ES-I3 (cell line): ENCODE measurements around the gene CDK2AP2.

Source experiments
- H3K36me3 ChIP-seq: 2 replicates; pipeline ENCODE4 v1.6.1; 2013; ENCODE audit warnings: mild to moderate bottlenecking, low read length, control low read depth, moderate library complexity; ENCODE audit not compliant: insufficient read depth
- H3K4me1 ChIP-seq: 2 replicates; pipeline ENCODE4 v1.6.1; 2013; ENCODE audit warnings: mild to moderate bottlenecking, control low read depth, low read length; ENCODE audit not compliant: insufficient read depth
- H3K9ac ChIP-seq: 2 replicates; pipeline ENCODE4 v1.6.1; 2013; ENCODE audit warnings: low read depth, mild to moderate bottlenecking, low read length, moderate library complexity
- H3K9me3 ChIP-seq: 2 replicates; pipeline ENCODE4 v1.6.1; 2013; ENCODE audit warnings: mild to moderate bottlenecking, low read length, moderate library complexity; ENCODE audit not compliant: control insufficient read depth, insufficient read depth

CDK2AP2 gene

DNA sequence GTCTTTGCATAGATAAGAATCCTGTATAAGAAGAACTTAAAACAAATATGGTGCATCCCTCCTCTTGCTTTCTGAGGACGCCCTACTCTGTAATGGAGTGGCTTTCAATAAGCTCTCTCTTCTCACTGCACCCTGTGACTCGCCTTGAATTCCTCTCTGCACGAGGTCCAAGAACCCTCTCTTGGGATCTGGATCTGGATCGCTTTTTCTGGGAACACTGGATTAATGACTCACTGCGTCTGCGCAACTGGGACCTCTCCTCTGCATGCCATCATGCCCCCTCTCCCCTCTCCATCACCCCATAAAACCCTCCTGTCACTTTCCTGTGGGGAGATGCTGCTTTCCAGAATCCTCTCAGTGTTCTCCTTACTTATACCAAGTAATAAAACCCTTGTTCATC is 30.3 kb upstream of the CDK2AP2 start:
- no peak overlapping the region for H3K9ac ChIP-seq
- peaks cover 15% of the 10 kb centered on the region; the same call in 1 of the 2 replicates for H3K9me3 ChIP-seq
- H3K4me1 ChIP-seq: no peaks in the 10 kb centered on the region
- no peaks in the 10 kb centered on the region for H3K36me3 ChIP-seq

DNA sequence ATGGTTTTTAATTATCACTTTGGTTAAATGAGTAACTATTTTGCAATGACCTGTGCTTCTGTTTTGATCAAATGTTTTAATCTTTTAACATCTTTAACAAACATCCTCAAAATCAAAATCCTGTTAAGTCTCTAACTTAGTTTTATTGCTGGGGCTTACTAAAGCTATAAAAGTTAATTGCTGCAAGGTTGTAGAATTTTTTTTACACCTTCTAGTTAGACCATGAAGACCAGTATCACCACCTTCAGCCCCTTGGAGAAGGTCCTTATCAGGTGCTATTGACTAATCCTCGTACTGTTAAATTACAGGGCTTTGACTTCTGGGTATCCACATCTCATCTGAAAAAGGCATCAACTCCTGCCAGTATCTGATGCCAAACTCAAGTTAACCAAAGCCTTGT is 27.6 kb upstream of the CDK2AP2 start:
- Histone ChIP-seq H3K9me3 (peaks cover 20% of the 10 kb centered on the region; the same call in 1 of the 2 replicates), H3K4me1 (no peaks in the 10 kb centered on the region), H3K9ac (no peak overlapping the region), H3K36me3 (no peaks in the 10 kb centered on the region)

DNA sequence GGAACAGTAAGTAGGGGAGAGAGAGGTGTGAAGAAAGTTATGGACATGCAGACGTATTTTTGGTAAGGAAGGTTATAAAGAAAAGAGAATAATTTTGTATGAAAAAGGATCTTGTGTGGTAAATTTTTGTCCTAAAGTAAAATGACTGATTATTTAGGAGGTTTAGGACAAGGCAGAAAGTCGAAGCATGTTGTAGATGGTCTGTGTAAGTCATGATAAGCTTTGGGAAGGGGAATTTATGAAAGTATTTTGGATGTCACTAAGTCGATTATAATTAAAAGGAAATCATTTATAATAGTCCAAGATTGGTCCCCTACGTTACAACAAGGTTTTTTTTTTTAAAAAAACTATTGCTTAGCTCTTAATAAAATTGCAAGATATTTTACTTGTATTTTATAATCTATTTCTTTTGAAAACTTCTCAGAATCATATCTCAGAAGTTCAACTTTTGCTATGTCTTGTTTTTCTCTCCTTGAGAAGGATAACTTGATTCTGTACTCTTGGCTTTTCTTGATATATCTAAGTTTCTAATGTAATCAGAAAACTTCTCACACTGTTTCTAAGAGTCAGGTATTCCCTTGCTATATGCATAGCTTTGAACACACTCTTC is 26.2 kb upstream of the CDK2AP2 start:
- Histone ChIP-seq H3K4me1 (no peaks in the 10 kb centered on the region), H3K9ac (no peak overlapping the region), H3K36me3 (no peaks in the 10 kb centered on the region), H3K9me3 (peaks cover 20% of the 10 kb centered on the region; the same call in 1 of the 2 replicates)

DNA sequence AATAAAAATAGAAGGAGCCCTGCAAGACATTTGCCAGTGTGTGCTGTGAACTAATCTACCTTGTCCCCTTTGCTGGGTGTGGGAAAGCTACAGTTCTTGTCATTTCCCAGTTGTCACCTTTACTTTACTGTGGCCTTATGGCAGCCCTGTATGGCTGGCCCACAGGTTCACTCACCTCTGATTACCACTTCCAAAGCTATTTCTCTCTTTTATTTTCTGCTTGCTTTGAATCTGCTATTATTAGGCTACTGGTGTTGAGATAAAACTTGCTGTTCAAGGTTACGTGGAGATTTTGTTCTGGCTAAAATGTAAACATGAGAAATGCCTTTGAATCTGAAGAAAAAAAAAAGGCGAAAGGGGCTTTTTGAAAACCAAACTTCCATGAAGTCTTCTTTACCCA is 24.9 kb upstream of the CDK2AP2 start:
- no peak overlapping the region for H3K9ac ChIP-seq
- H3K36me3 ChIP-seq: no peaks in the 10 kb centered on the region
- H3K9me3 ChIP-seq: peaks cover 20% of the 10 kb centered on the region; the same call in 1 of the 2 replicates
- H3K4me1 ChIP-seq: no peaks in the 10 kb centered on the region

DNA sequence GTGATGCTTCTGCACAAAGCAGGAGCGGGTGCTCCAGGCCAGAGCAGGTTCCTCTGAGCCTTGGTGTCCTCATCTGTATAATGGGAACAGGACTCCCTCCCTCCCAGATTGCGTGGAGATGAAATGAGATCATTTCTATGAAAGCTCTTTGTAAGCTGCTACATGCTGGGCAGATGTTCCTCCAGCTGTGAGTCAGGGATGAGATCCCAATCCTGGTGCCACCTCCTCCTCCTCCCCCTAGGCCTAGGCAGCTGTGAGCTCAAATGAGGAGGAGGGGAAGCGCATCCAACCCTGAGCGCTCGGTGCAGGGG is 22.3 kb upstream of the CDK2AP2 start:
- peaks cover 15% of the 10 kb centered on the region; the same call in 1 of the 2 replicates for H3K9me3 ChIP-seq
- H3K9ac ChIP-seq: no peak overlapping the region
- no peaks in the 10 kb centered on the region for H3K36me3 ChIP-seq
- no peaks in the 10 kb centered on the region for H3K4me1 ChIP-seq

DNA sequence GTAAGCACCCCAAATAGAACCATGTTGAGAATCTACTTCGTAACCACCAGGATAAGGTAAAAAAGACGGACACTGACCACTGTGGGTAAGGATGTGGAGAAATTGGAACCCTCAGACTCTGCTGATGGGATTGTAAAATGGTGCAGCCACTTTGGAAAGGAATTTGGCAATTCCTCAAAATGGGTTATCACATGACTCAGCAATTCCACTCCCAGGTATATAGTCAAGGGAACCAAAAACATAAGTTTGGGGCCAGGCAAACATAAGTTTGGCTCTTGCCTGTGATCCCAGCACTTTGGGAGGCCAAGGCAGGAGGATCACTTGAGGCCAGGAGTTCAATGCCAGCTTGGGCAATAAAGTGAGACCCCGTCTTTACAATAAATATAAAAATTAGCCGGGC is 20.4 kb upstream of the CDK2AP2 start:
- H3K36me3 ChIP-seq: no peaks in the 10 kb centered on the region
- peaks cover 6% of the 10 kb centered on the region; the same call in 1 of the 2 replicates for H3K9me3 ChIP-seq
- H3K4me1 ChIP-seq: no peaks in the 10 kb centered on the region
- H3K9ac ChIP-seq: no peak overlapping the region

DNA sequence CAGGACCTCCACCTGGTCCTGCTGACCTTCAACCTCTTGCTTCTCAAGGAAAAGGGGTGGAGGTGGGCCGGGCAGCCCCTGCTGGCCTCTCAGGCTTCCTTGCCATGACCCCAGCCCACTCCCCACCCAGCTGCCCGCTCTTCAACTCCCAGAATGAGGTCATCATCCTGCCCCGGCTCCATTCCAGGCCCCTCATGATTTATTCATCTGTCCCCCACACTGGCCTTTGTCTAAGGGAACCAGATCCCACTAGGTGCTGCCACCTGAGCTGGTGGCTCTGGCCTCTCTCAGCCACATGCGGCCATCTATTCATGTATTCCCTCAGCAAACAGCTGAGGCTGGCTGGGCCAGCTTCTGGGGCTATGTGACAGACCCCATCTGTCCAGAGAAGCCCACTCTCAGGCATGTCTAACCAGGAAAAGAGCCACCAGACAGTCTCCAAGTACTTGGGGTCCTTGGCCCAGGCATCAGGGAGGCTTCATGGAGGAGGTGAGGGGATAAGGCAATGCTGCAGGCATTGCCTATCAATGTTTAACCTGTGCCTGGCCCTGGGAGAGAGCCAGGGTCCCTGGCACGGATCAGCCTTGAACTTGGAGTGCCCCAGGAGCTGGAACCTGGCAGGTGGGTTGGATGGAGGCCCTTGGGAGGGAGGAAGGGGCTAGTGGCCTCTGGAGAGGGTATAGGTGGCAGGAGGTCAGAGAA is 17.5 kb upstream of the CDK2AP2 start:
- no peaks in the 10 kb centered on the region for H3K9me3 ChIP-seq
- H3K9ac ChIP-seq: no peak overlapping the region
- H3K4me1 ChIP-seq: no peaks in the 10 kb centered on the region
- no peaks in the 10 kb centered on the region for H3K36me3 ChIP-seq

DNA sequence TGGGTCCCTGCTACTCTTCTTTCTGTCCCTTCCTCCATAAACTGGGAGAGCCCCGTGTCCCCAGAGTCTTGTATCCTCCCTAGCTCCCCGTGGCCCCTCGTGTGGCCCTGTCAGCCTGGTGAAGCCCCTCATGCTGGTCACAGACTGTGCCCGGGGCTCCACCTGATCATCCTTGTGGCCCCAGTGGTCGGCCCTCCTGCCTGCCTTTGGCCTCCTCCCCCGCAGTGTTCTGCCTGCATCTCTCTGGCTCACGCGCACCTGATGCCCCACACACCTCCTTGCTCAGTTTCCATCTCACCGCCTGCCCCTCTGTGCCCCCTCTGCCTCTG is 16.5 kb upstream of the CDK2AP2 start:
- no peak overlapping the region for H3K9ac ChIP-seq
- H3K4me1 ChIP-seq: no peaks in the 10 kb centered on the region
- H3K36me3 ChIP-seq: no peaks in the 10 kb centered on the region

DNA sequence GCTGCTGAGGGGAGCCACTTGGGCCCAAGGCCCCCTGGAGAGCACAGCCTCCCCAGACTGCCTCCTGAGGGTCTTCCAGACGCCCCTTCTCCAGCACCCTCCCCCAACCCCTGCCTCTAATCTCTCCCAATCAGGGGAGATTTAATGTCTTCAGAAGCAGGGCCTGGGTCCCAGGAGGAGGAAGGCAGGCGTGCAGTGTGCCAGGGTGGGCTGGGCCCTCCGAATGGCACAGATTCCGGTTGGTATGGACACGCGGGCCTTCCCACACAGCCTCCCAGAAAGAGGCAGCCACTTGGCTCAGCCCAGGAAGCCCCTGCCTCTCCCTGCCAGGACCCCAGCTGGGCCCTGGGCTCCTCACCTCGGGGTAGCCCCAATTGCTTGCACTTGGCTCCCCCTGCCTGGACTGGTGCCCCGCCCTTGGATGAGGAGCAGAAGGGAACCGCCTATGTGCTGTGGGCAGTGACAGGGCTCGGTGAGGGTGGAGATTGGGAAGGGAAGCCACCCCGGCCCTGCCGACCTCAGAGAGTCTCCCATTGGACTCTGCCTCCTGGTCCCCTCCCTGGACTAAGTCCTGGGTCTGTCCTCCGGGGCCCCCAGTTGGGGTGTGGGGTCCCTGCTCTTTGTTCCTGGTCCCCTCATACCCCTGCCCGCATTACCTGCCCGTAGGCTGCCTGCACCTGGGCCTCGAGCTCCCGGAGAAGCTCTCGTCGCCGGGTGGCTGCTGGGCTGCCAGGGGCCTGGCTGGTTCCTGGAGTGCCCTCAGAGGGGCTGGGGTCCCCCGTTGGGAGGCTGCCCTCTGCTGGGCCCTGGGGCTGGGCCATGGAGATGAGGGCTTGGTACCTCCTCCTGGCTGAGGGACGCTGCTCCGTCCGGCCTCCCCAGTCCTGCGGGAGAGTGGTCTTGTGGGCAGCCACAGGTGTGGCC is 15.9 kb upstream of the CDK2AP2 start:
- H3K36me3 ChIP-seq: no peaks in the 10 kb centered on the region
- no peaks in the 10 kb centered on the region for H3K9me3 ChIP-seq
- H3K9ac ChIP-seq: no peak overlapping the region
- H3K4me1 ChIP-seq: no peaks in the 10 kb centered on the region

More for the DNA sequence above, 16.5 kb upstream of the CDK2AP2 start:
- no peaks in the 10 kb centered on the region for H3K9me3 ChIP-seq

DNA sequence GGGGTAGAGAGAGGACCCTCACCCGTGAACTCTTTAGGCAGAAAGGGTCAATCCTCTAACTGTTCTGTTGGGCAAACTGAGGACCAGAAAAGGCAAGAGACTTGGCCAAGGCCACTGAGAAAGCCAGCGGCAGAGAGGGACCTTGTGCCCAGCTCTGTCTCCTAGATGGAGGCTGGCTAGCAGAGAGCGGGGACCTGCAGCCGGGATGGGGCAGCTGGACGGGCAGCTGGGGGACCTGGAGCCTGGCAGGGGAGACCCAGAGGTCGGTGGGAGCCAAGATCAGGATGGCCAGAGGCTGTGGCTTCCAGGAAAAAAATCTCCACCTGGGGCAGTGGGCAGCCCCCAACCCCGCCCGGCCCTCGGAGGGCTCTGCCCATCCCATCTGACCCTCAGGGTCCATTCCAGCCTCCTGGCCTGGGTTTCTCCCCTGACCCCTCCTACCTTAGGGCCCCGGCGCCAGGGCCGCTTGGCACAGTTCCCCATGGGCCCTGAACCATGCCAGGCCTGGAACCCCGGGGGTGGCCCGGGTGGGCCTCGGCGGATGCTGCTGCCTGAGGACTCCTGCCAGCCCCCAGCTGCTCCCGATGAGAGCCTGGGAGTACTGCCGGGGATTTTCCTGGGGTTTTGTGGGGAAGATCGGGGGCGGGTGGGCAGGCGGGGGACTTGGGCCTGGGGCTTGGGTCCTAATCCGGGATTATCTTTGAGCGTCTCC is 15.0 kb upstream of the CDK2AP2 start, which contains the start of gene CABP2:
TSS of gene CABP2 (minus strand) at position 603 of the 712 bp plus-strand sequence. CDS start at position 483, 120 bp downstream.
- Histone ChIP-seq H3K9ac (no peak within 1 kb of the TSS), H3K36me3 (no peaks in the 10 kb centered on the region), H3K9me3 (no peaks in the 10 kb centered on the region), H3K4me1 (no peaks in the 10 kb centered on the region)

DNA sequence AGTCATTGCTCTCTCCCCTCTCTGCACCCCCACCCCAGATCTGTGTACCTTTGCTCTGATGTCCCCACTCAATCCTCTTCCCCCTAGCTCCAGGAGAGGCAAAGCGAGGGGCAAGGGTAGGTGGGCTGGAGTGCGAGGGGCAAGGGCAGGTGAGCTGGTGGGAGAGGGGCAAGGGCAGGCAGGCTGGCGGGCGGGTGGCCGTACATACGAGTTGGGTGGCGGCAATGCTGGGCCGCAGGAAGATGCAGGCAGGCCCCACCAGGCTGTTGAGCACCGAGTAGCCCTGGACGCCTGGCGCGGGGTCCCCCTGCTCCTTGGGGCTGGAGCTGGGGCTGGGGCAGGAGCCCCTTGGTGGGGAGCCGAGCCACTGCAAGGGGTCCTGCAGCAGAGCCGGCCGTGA is 14.4 kb upstream of the CDK2AP2 start:
- Histone ChIP-seq H3K9ac (no peak overlapping the region), H3K36me3 (no peaks in the 10 kb centered on the region), H3K9me3 (no peaks in the 10 kb centered on the region), H3K4me1 (no peaks in the 10 kb centered on the region)

DNA sequence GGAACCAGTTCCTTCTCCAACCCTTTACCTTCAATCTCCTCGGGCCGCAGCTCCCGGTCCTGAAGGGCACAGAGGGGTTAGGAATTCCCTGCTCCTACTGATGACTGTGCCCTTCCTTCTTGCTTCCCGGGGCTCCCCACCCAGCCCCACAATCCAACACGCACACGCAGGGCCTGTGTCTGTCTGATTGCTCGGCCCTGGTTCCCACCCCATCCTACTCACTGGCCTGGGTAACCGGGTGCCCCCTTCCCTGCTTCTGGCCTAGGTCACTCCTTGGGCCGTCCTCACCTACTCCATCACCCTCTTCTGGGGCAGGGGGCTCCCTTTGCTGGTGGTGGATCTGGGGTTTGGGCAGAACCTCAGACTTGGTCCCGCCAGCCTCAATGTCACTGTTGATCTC is 14.0 kb upstream of the CDK2AP2 start:
- Histone ChIP-seq H3K36me3 (no peaks in the 10 kb centered on the region), H3K9ac (no peak overlapping the region), H3K4me1 (no peaks in the 10 kb centered on the region), H3K9me3 (no peaks in the 10 kb centered on the region)

DNA sequence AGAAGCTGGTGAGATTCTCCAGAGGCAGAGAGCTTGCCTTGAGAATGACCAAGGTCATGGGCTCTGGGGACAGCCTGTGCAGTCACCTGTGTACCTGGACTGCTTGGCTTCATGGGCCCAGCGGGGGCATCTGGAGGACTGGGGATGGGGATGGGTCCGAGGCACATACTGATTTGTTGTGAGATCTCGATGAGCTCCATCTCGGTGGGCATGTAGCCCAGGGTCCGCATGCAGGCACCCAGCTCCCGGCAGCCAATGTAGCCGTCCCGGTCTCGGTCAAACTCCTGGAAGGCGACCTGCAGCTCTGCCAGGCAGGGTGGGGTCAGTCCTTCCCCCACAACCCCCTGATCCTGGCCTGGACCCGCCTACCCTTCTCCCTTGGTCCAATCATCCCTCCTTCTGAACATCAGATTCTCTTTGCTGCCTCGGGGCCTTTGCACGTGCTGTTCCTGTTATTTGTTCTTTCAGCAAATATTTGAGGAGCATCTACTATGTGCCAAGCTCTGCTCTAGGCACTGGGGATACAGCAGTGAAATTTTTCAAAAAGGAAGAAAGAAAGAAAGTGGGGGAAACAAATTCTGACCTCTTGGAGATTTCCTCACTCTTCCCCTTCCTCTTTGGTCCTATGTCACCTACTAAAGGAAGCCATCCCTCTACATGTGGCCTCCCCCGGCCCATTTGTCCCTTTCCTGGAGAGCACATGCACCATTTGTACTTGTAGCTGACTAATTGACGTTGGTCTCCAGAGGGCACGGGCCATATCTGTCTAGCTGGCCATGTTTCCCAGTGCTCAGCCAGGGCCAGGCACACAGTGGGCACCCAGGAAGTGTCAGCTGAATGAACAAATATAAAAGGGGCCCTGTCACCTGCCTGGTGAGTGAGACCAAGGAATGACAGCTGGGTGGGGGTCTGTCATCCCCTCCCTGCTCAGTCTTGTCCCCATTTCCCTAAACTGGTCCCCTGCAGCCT is 13.2 kb upstream of the CDK2AP2 start:
- no peak overlapping the region for H3K9ac ChIP-seq
- H3K9me3 ChIP-seq: no peaks in the 10 kb centered on the region
- no peaks in the 10 kb centered on the region for H3K36me3 ChIP-seq
- no peaks in the 10 kb centered on the region for H3K4me1 ChIP-seq
